GM15510 (cell line): ENCODE results near the gene MGAT4B.

Source experiments
- POLR2A ChIP-seq: IDR thresholded peaks from 3 replicates; pipeline ENCODE4 v1.6.1; 2011; ENCODE audit warnings: borderline replicate concordance; ENCODE audit not compliant: insufficient read length; ENCODE audit errors: extremely low read depth

MGAT4B gene

GRCh38 chr5:179763215-179763945 is 43.3 kb downstream of the MGAT4B start:
- TF ChIP-seq POLR2A: no peak

- no peak for TF ChIP-seq POLR2A
Observed at GRCh38 chr5:179762781-179763176, 43.9 kb downstream of the MGAT4B start.

DNA sequence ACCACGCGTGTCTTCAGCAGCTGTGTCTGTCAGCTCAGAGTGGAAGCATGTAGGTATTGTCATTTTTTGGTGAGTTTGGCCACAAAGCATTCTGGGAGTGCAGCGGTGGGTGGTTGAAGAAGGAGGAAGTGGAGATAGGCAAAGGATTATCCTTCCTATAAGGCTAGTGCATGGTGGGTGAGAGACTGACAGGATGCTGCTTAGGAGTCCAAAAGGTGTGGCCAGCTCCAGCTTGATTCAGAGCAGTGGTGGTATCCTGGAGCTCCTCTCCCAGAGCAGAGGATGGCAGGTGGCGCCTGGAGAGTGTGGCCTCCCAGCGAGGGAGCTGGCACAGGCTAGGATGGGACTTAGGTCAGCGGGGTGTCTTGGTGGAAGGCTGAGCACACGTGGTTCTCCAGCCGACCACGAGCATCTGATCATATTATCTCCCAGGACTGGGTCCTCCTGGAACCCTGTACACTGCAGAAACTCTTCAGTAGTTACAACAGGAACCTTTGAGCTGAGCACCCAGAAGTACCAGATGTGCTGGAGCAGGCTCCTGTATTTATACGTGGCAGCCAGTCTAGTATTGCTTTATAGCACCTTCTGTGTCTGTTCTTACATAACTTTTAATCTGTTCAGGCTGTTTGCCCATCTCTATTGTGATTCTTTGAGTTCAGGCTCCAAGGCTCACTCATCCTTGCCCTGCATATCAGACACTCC is 44.4 kb downstream of the MGAT4B start:
- TF ChIP-seq POLR2A: no peak

DNA sequence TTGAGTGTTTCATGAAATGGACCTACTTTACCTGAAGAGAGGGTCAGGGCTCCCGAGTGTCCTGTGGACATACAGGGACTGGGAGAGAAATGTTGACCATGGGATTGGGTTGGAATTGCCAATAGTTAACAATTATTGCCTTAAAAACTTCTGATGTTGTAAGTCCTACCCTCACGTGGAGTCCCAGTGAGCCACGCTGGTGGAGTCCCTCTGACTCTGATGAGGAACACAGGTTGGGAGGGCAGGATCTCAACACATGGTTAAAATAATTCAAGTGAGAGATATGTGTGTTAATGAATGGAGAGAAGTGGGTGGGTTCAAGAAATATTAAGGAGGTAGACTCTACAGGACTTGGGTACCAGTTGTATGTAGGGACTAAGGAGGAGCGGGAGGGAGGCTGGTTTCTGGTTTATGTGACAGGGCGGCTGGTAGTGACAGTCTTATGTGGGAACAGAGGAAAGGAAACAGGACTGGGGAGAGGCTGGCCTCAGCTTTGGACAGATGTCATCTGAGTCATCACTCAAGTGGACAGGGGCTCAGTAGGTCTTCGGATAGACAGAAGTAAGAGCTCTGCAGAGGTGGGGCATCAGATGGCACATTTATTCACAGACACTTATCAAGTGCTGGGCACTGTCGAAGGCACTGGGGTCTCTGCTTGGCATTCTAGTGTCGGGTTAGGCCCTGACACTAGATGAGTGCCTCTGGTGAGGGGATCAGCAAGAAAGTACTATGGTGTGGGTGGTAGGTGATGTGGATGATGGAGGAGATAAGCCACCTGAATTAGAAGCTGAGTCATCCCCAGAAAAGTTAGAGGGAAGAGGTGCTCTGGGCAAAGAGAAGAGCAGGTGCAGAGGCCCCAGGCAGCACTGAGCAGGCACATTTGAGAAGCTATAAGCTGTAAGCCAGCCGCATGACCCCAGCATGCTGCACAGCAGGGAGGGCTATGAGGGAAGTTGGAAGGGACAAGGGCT is 46.8 kb downstream of the MGAT4B start:
- TF ChIP-seq POLR2A: no peak

GRCh38 chr5:179758955-179759354 is 47.7 kb downstream of the MGAT4B start:
- no peak for TF ChIP-seq POLR2A

DNA sequence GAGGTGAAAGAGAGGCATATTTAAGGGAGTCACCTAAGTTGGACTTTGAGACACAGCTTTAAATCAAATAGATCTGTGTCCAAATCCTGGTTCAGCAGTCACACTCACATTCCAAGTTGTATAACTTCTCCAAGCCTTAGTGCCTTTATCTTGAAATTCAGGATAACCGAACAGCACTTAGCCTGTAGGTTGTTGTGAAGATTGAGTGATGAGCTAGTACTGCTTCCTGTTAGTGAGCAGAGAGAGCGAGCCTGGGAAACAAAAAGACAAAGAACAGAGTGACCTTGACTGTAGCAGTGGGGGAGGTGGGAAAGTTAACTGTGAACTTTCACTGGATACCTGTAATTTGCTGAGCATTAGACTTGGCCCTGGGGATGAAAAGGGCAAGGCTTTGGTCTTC is 51.6 kb downstream of the MGAT4B start:
- no peak for TF ChIP-seq POLR2A

- TF ChIP-seq POLR2A: no peak
Observed at GRCh38 chr5:179753971-179754370, 52.7 kb downstream of the MGAT4B start.

- TF ChIP-seq POLR2A: no peak
Observed at GRCh38 chr5:179749857-179750508, 56.7 kb downstream of the MGAT4B start.

GRCh38 chr5:179747811-179748210 is 58.9 kb downstream of the MGAT4B start:
- TF ChIP-seq POLR2A: no peak
